CD8-positive, alpha-beta memory T cell (primary cell): ENCODE results near the gene TPSB2. TPM values are rescaled to one million over a fixed set of nuclear protein-coding genes. Genes with fewer than 3 reads are reported as not detected.

Source experiments
- polyA plus RNA-seq: library from polyadenylated mRNA; unstranded; fragments of 300-500 nt; fragmentation: Illumina TruSeq; gene quantifications from one replicate; pipeline ENCODE4 v1.2.3, GENCODE V29; 2021
- total RNA-seq, 2 experiments: library from RNA; stranded (reverse); gene quantifications; one replicate each; pipeline ENCODE4 v1.2.3, GENCODE V29; 2021

TPSB2 gene
- total and polyA plus RNA-seq, 3 experiments from 2014 or later: not detected

Other genes with a start within 250 kb of the TPSB2 start
- gene SOX8, start 248.4 kb downstream of the TPSB2 start, total RNA-seq: under 1 TPM; 0.39 to 0.62 TPM
- gene SOX8, start 248.4 kb downstream of the TPSB2 start, polyA plus RNA-seq: 0.39 TPM
- not detected for gene SSTR5, start 157.4 kb downstream of the TPSB2 start, total RNA-seq
- gene SSTR5, start 157.4 kb downstream of the TPSB2 start, polyA plus RNA-seq: not detected
- not detected for gene C1QTNF8, start 133.9 kb downstream of the TPSB2 start, total RNA-seq
- gene C1QTNF8, start 133.9 kb downstream of the TPSB2 start, polyA plus RNA-seq: not detected
- under 1 TPM; 0.31 to 0.42 TPM for gene CACNA1H, start 77.1 kb downstream of the TPSB2 start, total RNA-seq
- gene CACNA1H, start 77.1 kb downstream of the TPSB2 start, polyA plus RNA-seq: 0.40 TPM
- gene TPSG1, start 4.9 kb downstream of the TPSB2 start, total RNA-seq: not detected
- not detected for gene TPSG1, start 4.9 kb downstream of the TPSB2 start, polyA plus RNA-seq
- not detected for gene TPSAB1, start 10.5 kb upstream of the TPSB2 start, total RNA-seq
- not detected for gene TPSAB1, start 10.5 kb upstream of the TPSB2 start, polyA plus RNA-seq
- gene TPSD1, start 25.9 kb upstream of the TPSB2 start, total RNA-seq: not detected
- not detected for gene TPSD1, start 25.9 kb upstream of the TPSB2 start, polyA plus RNA-seq
- gene UBE2I, start 79.5 kb upstream of the TPSB2 start, total RNA-seq: 100 to 1,000 TPM; 238 to 257 TPM
- 101 TPM for gene UBE2I, start 79.5 kb upstream of the TPSB2 start, polyA plus RNA-seq
- gene BAIAP3, start 103.5 kb upstream of the TPSB2 start, total RNA-seq: 1 to 10 TPM; 7.2 to 7.5 TPM
- gene BAIAP3, start 103.5 kb upstream of the TPSB2 start, polyA plus RNA-seq: 8.3 TPM
- gene TSR3, start 121.7 kb upstream of the TPSB2 start, total RNA-seq: 100 to 1,000 TPM in 1 of 2 experiments, 10 to 100 TPM in 1; 91.8 to 102 TPM
- gene TSR3, start 121.7 kb upstream of the TPSB2 start, polyA plus RNA-seq: 109 TPM
- gene GNPTG, start 121.7 kb upstream of the TPSB2 start, total RNA-seq: 10 to 100 TPM; 32.3 to 34.4 TPM
- 63.3 TPM for gene GNPTG, start 121.7 kb upstream of the TPSB2 start, polyA plus RNA-seq
- 10 to 100 TPM; 32.9 to 38.0 TPM for gene UNKL, start 184.5 kb upstream of the TPSB2 start, total RNA-seq
- 8.1 TPM for gene UNKL, start 184.5 kb upstream of the TPSB2 start, polyA plus RNA-seq
- gene UQCC4, start 190.6 kb upstream of the TPSB2 start, total RNA-seq: 10 to 100 TPM; 27.0 to 27.2 TPM
- gene UQCC4, start 190.6 kb upstream of the TPSB2 start, polyA plus RNA-seq: 33.7 TPM
- gene PERCC1, start 200.9 kb upstream of the TPSB2 start, total RNA-seq: under 1 TPM; 0.33 to 0.48 TPM
- not detected for gene PERCC1, start 200.9 kb upstream of the TPSB2 start, polyA plus RNA-seq
- gene CCDC154, start 214.4 kb upstream of the TPSB2 start, total RNA-seq: 1 to 10 TPM; 2.3 to 2.8 TPM
- gene CCDC154, start 214.4 kb upstream of the TPSB2 start, polyA plus RNA-seq: not detected
- 10 to 100 TPM; 52.8 to 59.1 TPM for gene CLCN7, start 244.8 kb upstream of the TPSB2 start, total RNA-seq
- 29.3 TPM for gene CLCN7, start 244.8 kb upstream of the TPSB2 start, polyA plus RNA-seq